ENCODE data around the gene NSMF.

DNA sequence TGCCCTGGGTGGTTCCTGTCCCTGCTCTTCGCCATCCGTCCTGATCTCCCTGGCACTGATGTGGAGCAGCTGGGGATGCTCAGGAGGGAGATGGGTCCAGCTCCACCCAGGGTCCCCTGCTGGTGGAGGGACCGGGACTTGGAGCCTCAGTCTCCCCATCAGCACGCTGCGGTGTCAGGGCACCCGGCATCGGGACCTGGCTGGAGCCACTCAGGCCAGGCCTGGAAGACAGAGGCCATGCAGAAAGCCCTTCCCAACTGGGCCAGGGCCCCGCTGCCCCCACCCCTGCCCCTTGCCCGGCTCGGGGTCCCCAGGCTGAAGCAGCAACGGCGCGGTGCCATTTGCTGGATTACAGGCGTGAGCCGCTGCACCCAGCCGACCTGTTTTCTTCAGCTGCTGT lies 40.3 kb upstream of the NSMF start:
- TF ChIP-seq NFYA (IDR thresholded peaks at IDR 0.05; ENCODE audit: borderline replicate concordance, low read depth, low read length) (no peak), CHD2 (IDR thresholded peaks at IDR 0.05; ENCODE audit: borderline replicate concordance, low read depth, low read length) (no peak), SUZ12 (IDR thresholded peaks at IDR 0.05; ENCODE audit: unreplicated experiment) (no peak)
- TF ChIP-seq, protein P1, sequence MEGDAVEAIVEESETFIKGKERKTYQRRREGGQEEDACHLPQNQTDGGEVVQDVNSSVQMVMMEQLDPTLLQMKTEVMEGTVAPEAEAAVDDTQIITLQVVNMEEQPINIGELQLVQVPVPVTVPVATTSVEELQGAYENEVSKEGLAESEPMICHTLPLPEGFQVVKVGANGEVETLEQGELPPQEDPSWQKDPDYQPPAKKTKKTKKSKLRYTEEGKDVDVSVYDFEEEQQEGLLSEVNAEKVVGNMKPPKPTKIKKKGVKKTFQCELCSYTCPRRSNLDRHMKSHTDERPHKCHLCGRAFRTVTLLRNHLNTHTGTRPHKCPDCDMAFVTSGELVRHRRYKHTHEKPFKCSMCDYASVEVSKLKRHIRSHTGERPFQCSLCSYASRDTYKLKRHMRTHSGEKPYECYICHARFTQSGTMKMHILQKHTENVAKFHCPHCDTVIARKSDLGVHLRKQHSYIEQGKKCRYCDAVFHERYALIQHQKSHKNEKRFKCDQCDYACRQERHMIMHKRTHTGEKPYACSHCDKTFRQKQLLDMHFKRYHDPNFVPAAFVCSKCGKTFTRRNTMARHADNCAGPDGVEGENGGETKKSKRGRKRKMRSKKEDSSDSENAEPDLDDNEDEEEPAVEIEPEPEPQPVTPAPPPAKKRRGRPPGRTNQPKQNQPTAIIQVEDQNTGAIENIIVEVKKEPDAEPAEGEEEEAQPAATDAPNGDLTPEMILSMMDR (IDR thresholded peaks at IDR 0.05 in 2 of 3, conservative IDR thresholded peaks at IDR 0.05 in 1 of 3; ENCODE audit: control insufficient read depth in 2 of 3, extremely low read depth in 1 of 3, insufficient read depth in 1 of 3, low read depth in 3 of 3, low read length in 3 of 3), result no peak
